ENCODE measurements around the gene TRABD2A. TPM values are rescaled to one million over a fixed set of nuclear protein-coding genes. Genes with fewer than 3 reads are reported as not detected.

The TRABD2A gene
- total and polyA plus RNA-seq, 2 donors = 1.6 to 13.8 TPM

- H3K4me1 ChIP-seq (ENCODE audit: control insufficient read depth in 2 of 2, insufficient read depth in 2 of 2, low read length in 2 of 2) = peaks cover 9 to 34% of the 10 kb centered on the region in 2 donors
- DNase-seq (ENCODE audit: low read depth in 6 of 9, low spot score in 9 of 9) = no peak
- H3K27ac ChIP-seq (ENCODE audit: low read depth in 1 of 2, low read length in 1 of 2) = no peak overlapping the region
- no peaks in the 10 kb centered on the region for H3K27me3 ChIP-seq (ENCODE audit: control insufficient read depth in 2 of 2, insufficient read depth in 1 of 2, low read length in 1 of 2)
- 89% methylated on average over 3 of the region's 3 CpGs for WGBS
- H3K36me3 ChIP-seq (ENCODE audit: control insufficient read depth in 2 of 2, insufficient read depth in 2 of 2, low read length in 1 of 2) = no peaks in the 10 kb centered on the region
- H3K9me3 ChIP-seq (ENCODE audit: control insufficient read depth in 2 of 2, insufficient read depth in 1 of 2, low read length in 1 of 2) = peaks cover 0 to 2% of the 10 kb centered on the region in 2 donors
- H3K4me3 ChIP-seq (ENCODE audit: low read length in 2 of 2) = no peak overlapping the region
Measured at GRCh38 chr2:84840306-84840705, 40.6 kb downstream of the TRABD2A start.

- H3K4me3 ChIP-seq (ENCODE audit: low read length in 2 of 2) = no peak overlapping the region
- no peak overlapping the region for H3K27ac ChIP-seq (ENCODE audit: low read depth in 1 of 2, low read length in 1 of 2)
- no peaks in the 10 kb centered on the region for H3K36me3 ChIP-seq (ENCODE audit: control insufficient read depth in 2 of 2, insufficient read depth in 2 of 2, low read length in 1 of 2)
- peaks cover 0 to 4% of the 10 kb centered on the region in 2 donors for H3K9me3 ChIP-seq (ENCODE audit: control insufficient read depth in 2 of 2, insufficient read depth in 1 of 2, low read length in 1 of 2)
- WGBS = 89% methylated on average over 4 of the region's 4 CpGs
- DNase-seq (ENCODE audit: low read depth in 6 of 9, low spot score in 9 of 9) = no peak
- no peaks in the 10 kb centered on the region for H3K27me3 ChIP-seq (ENCODE audit: control insufficient read depth in 2 of 2, insufficient read depth in 1 of 2, low read length in 1 of 2)
- peaks cover 9 to 32% of the 10 kb centered on the region in 2 donors for H3K4me1 ChIP-seq (ENCODE audit: control insufficient read depth in 2 of 2, insufficient read depth in 2 of 2, low read length in 2 of 2)
Measured at GRCh38 chr2:84839851-84840250, 41.0 kb downstream of the TRABD2A start.

GRCh38 chr2:84838434-84839145 lies 42.3 kb downstream of the TRABD2A start:
- H3K27me3 ChIP-seq (ENCODE audit: control insufficient read depth in 2 of 2, insufficient read depth in 1 of 2, low read length in 1 of 2) = no peaks in the 10 kb centered on the region
- 95% methylated on average over 2 of the region's 2 CpGs for WGBS
- H3K36me3 ChIP-seq (ENCODE audit: control insufficient read depth in 2 of 2, insufficient read depth in 2 of 2, low read length in 1 of 2) = no peaks in the 10 kb centered on the region
- peaks cover 0 to 4% of the 10 kb centered on the region in 2 donors for H3K9me3 ChIP-seq (ENCODE audit: control insufficient read depth in 2 of 2, insufficient read depth in 1 of 2, low read length in 1 of 2)
- H3K27ac ChIP-seq (ENCODE audit: low read depth in 1 of 2, low read length in 1 of 2) = peak overlapping the region in 1 of 2 donors; percentile 11
- H3K4me1 ChIP-seq (ENCODE audit: control insufficient read depth in 2 of 2, insufficient read depth in 2 of 2, low read length in 2 of 2) = peaks cover 5 to 25% of the 10 kb centered on the region in 2 donors
- no peak overlapping the region for H3K4me3 ChIP-seq (ENCODE audit: low read length in 2 of 2)
- DNase-seq (ENCODE audit: low read depth in 6 of 9, low spot score in 9 of 9) = no peak

GRCh38 chr2:84836215-84836614 lies 44.7 kb downstream of the TRABD2A start:
- no peaks in the 10 kb centered on the region for H3K27me3 ChIP-seq (ENCODE audit: control insufficient read depth in 2 of 2, insufficient read depth in 1 of 2, low read length in 1 of 2)
- no peak overlapping the region for H3K4me3 ChIP-seq (ENCODE audit: low read length in 2 of 2)
- no peaks in the 10 kb centered on the region for H3K36me3 ChIP-seq (ENCODE audit: control insufficient read depth in 2 of 2, insufficient read depth in 2 of 2, low read length in 1 of 2)
- 93% methylated on average over 2 of the region's 2 CpGs for WGBS
- no peak for DNase-seq (ENCODE audit: low read depth in 6 of 9, low spot score in 9 of 9)
- H3K27ac ChIP-seq (ENCODE audit: low read depth in 1 of 2, low read length in 1 of 2) = no peak overlapping the region
- H3K4me1 ChIP-seq (ENCODE audit: control insufficient read depth in 2 of 2, insufficient read depth in 2 of 2, low read length in 2 of 2) = peaks cover 2 to 21% of the 10 kb centered on the region in 2 donors
- peaks cover 0 to 4% of the 10 kb centered on the region in 2 donors for H3K9me3 ChIP-seq (ENCODE audit: control insufficient read depth in 2 of 2, insufficient read depth in 1 of 2, low read length in 1 of 2)

- Histone ChIP-seq H3K4me1 (ENCODE audit: control insufficient read depth in 2 of 2, insufficient read depth in 2 of 2, low read length in 2 of 2) (peaks cover 2 to 23% of the 10 kb centered on the region in 2 donors), H3K9me3 (ENCODE audit: control insufficient read depth in 2 of 2, insufficient read depth in 1 of 2, low read length in 1 of 2) (peaks cover 0 to 4% of the 10 kb centered on the region in 2 donors), H3K27me3 (ENCODE audit: control insufficient read depth in 2 of 2, insufficient read depth in 1 of 2, low read length in 1 of 2) (no peaks in the 10 kb centered on the region), H3K36me3 (ENCODE audit: control insufficient read depth in 2 of 2, insufficient read depth in 2 of 2, low read length in 1 of 2) (no peaks in the 10 kb centered on the region), H3K4me3 (ENCODE audit: low read length in 2 of 2) (no peak overlapping the region), H3K27ac (ENCODE audit: low read depth in 1 of 2, low read length in 1 of 2) (peak overlapping the region; percentile 48 to 76)
- WGBS = 88% methylated on average over 12 of the region's 12 CpGs
- DNase-seq (ENCODE audit: low read depth in 6 of 9, low spot score in 9 of 9) = no peak
Measured at GRCh38 chr2:84833481-84834150, 47.3 kb downstream of the TRABD2A start.

GRCh38 chr2:84832772-84833461 lies 48.0 kb downstream of the TRABD2A start:
- Histone ChIP-seq H3K4me3 (ENCODE audit: low read length in 2 of 2) (no peak overlapping the region), H3K4me1 (ENCODE audit: control insufficient read depth in 2 of 2, insufficient read depth in 2 of 2, low read length in 2 of 2) (peaks cover 2 to 29% of the 10 kb centered on the region in 2 donors), H3K9me3 (ENCODE audit: control insufficient read depth in 2 of 2, insufficient read depth in 1 of 2, low read length in 1 of 2) (peaks cover 0 to 4% of the 10 kb centered on the region in 2 donors), H3K36me3 (ENCODE audit: control insufficient read depth in 2 of 2, insufficient read depth in 2 of 2, low read length in 1 of 2) (no peaks in the 10 kb centered on the region), H3K27me3 (ENCODE audit: control insufficient read depth in 2 of 2, insufficient read depth in 1 of 2, low read length in 1 of 2) (no peaks in the 10 kb centered on the region), H3K27ac (ENCODE audit: low read depth in 1 of 2, low read length in 1 of 2) (peak overlapping the region; percentile 48 to 78)
- WGBS = 31% methylated on average over 5 of the region's 5 CpGs
- DNase-seq (ENCODE audit: low read depth in 6 of 9, low spot score in 9 of 9) = peak in 1 of 9 donors; percentile 46

- Histone ChIP-seq H3K36me3 (ENCODE audit: control insufficient read depth in 2 of 2, insufficient read depth in 2 of 2, low read length in 1 of 2) (no peaks in the 10 kb centered on the region), H3K27ac (ENCODE audit: low read depth in 1 of 2, low read length in 1 of 2) (no peak overlapping the region), H3K4me1 (ENCODE audit: control insufficient read depth in 2 of 2, insufficient read depth in 2 of 2, low read length in 2 of 2) (peaks cover 2 to 30% of the 10 kb centered on the region in 2 donors), H3K27me3 (ENCODE audit: control insufficient read depth in 2 of 2, insufficient read depth in 1 of 2, low read length in 1 of 2) (no peaks in the 10 kb centered on the region), H3K9me3 (ENCODE audit: control insufficient read depth in 2 of 2, insufficient read depth in 1 of 2, low read length in 1 of 2) (peaks cover 0 to 4% of the 10 kb centered on the region in 2 donors), H3K4me3 (ENCODE audit: low read length in 2 of 2) (no peak overlapping the region)
- WGBS = 94% methylated on average over 10 of the region's 10 CpGs
- no peak for DNase-seq (ENCODE audit: low read depth in 6 of 9, low spot score in 9 of 9)
Measured at GRCh38 chr2:84830758-84831500, 50.0 kb downstream of the TRABD2A start.

GRCh38 chr2:84830095-84830494 lies 50.8 kb downstream of the TRABD2A start:
- Histone ChIP-seq H3K4me1 (ENCODE audit: control insufficient read depth in 2 of 2, insufficient read depth in 2 of 2, low read length in 2 of 2) (peaks cover 2 to 30% of the 10 kb centered on the region in 2 donors), H3K27ac (ENCODE audit: low read depth in 1 of 2, low read length in 1 of 2) (no peak overlapping the region), H3K9me3 (ENCODE audit: control insufficient read depth in 2 of 2, insufficient read depth in 1 of 2, low read length in 1 of 2) (no peaks in the 10 kb centered on the region), H3K27me3 (ENCODE audit: control insufficient read depth in 2 of 2, insufficient read depth in 1 of 2, low read length in 1 of 2) (no peaks in the 10 kb centered on the region), H3K4me3 (ENCODE audit: low read length in 2 of 2) (no peak overlapping the region), H3K36me3 (ENCODE audit: control insufficient read depth in 2 of 2, insufficient read depth in 2 of 2, low read length in 1 of 2) (no peaks in the 10 kb centered on the region)
- WGBS = 64% methylated on average over 11 of the region's 11 CpGs
- DNase-seq (ENCODE audit: low read depth in 6 of 9, low spot score in 9 of 9) = no peak

All from thymus (tissue), 11 donors.